Myometrial cell (primary cell): Measurements from ENCODE around the gene CFHR3. TPM values are rescaled to one million over a fixed set of nuclear protein-coding genes. Genes with fewer than 3 reads are reported as not detected.

Experiments used
- total RNA-seq: library from RNA; depleted of rRNA; stranded (reverse); fragments of >200 nt; gene quantifications from 2 replicates; pipeline ENCODE4 v1.2.3, GENCODE V29; 2015

The CFHR3 gene
- total RNA-seq: not detected in 2 replicates

GRCh38 chr1:196774603-196775002 is at the start of gene CFHR3:
Gene CFHR3, plus strand, starts transcription at chr1:196774840. Its CDS starts 47 bp downstream, at chr1:196774887.

GRCh38 chr1:196819531-196819930 is 44.9 kb downstream of the CFHR3 start, which contains the start of gene CFHR1:
Gene CFHR1, plus strand, starts transcription at chr1:196819731. Its CDS starts 114 bp downstream, at chr1:196819845.

Other genes starting within 250 kb of the CFHR3 start
- gene KCNT2, start 166.4 kb upstream of the CFHR3 start, total RNA-seq: 2.3 TPM in 2 replicates
- gene CFH, start 122.8 kb upstream of the CFHR3 start, total RNA-seq: 94.0 and 122 TPM in 2 replicates
- 0.29 TPM in 1 of 2 replicates, not detected in the other for gene CFHR1, start 44.9 kb downstream of the CFHR3 start, total RNA-seq
- gene CFHR4, start 113.2 kb downstream of the CFHR3 start, total RNA-seq: not detected in 2 replicates
- gene CFHR2, start 168.9 kb downstream of the CFHR3 start, total RNA-seq: not detected in 2 replicates
- not detected in 2 replicates for gene CFHR5, start 202.7 kb downstream of the CFHR3 start, total RNA-seq